Activated CD4-positive, alpha-beta memory T cell treated with anti-CD3 and anti-CD28 coated beads, Interleukin-2, amount 10 ng/mL, durations not matched to agents 7 days and 5 days (primary cell): Measurements from ENCODE around the gene GPSM3. TPM values are rescaled to one million over a fixed set of nuclear protein-coding genes. Genes with fewer than 3 reads are reported as not detected.
"Not testable (repeated sequence)": the region's sequence is repeated elsewhere in the genome, so short reads cannot be mapped to it uniquely, and the experiment has no call there.

Experiments used
- CTCF ChIA-PET: fragments of 350-600 bp; sonication (Branson Sonifier 250); formaldehyde crosslinking; loops from one replicate; lab custom pipeline; 2021; ENCODE audit warnings: antibody characterized with exemption, inconsistent platforms; lab: Charles Lee
- POLR2A ChIA-PET: fragments of 350-600 bp; sonication (Branson Sonifier 250); formaldehyde crosslinking; loops from one replicate; lab custom pipeline; 2021; ENCODE audit warnings: antibody characterized with exemption; lab: Charles Lee
- DNase-seq: peaks from one replicate; pipeline ENCODE4 v3.0.0-alpha.2; 2020
- H3K27ac Mint-ChIP-seq: one replicate; pipeline ENCODE4 v1.8.0; 2021; ENCODE audit warnings: mild to moderate bottlenecking, mixed read lengths
- H3K27me3 Mint-ChIP-seq: one replicate; pipeline ENCODE4 v1.8.0; 2021; ENCODE audit warnings: mixed read lengths
- H3K36me3 Mint-ChIP-seq: one replicate; pipeline ENCODE4 v1.8.0; 2021; ENCODE audit warnings: low read depth, mixed read lengths
- H3K4me1 Mint-ChIP-seq: one replicate; pipeline ENCODE4 v1.8.0; 2021; ENCODE audit warnings: mixed read lengths
- H3K4me3 Mint-ChIP-seq: one replicate; pipeline ENCODE4 v1.8.0; 2021; ENCODE audit warnings: mild to moderate bottlenecking, mixed read lengths
- H3K9me3 Mint-ChIP-seq: one replicate; pipeline ENCODE4 v1.8.0; 2021; ENCODE audit warnings: mixed read lengths
- total RNA-seq, 2 experiments: library from RNA; stranded (reverse); gene quantifications; one replicate each; pipeline ENCODE4 v1.2.3, GENCODE V29; 2021

The GPSM3 gene
- total RNA-seq, 2 experiments from 2014 or later = 287 to 289 TPM

DNA sequence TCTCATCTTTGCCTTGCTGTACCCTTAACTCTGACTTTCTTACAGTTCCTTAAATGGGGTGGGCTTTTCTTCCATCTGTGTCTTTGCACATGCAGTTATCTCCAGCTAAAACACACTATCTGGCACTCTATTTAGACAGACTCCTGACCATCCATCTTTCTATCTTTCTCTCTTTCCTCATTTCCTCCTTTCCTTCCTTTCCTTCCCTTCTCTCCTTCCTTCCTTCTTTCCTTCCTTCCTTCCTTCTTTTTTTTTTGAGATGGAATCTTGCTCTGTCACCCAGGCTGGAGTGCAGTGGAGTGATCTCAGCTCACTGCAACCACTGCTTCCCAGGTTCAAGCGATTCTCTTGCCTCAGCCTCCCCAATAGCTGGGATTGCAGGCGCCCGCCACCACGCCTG lies 23.2 kb upstream of the GPSM3 start:
- ChIA-PET CTCF (no interaction called here), POLR2A (no interaction called here)
- no peaks in the 10 kb centered on the region for H3K4me1 Mint-ChIP-seq
- peaks cover 4% of the 10 kb centered on the region for H3K27me3 Mint-ChIP-seq
- H3K9me3 Mint-ChIP-seq = no peaks in the 10 kb centered on the region
- no peak overlapping the region for H3K4me3 Mint-ChIP-seq
- no peaks in the 10 kb centered on the region for H3K36me3 Mint-ChIP-seq
- DNase-seq = no peak
- no peak overlapping the region for H3K27ac Mint-ChIP-seq

DNA sequence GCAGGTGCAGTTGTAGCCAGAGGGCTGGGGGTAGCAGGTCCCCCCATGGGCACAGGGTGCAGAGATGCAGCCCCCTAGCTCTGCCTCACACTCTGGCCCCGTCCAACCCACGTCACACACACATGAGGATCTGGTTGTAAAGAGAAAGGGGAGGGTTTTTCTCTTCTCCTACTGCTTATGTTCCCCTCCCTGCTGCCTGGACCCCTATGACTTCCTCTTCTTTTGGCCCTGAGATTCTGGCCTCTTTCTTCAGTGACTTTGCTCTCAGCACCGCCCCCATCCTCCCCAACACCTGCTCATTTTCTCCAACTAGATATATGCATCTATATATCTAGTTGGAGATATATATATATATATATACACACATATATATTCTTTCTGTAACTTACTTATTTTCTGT lies 21.7 kb upstream of the GPSM3 start:
- Mint-ChIP-seq H3K27ac (no peak overlapping the region), H3K4me1 (no peaks in the 10 kb centered on the region), H3K4me3 (no peak overlapping the region), H3K9me3 (no peaks in the 10 kb centered on the region), H3K36me3 (no peaks in the 10 kb centered on the region), H3K27me3 (peaks cover 4% of the 10 kb centered on the region)
- ChIA-PET CTCF (no interaction called here), POLR2A (no interaction called here)
- DNase-seq = no peak

DNA sequence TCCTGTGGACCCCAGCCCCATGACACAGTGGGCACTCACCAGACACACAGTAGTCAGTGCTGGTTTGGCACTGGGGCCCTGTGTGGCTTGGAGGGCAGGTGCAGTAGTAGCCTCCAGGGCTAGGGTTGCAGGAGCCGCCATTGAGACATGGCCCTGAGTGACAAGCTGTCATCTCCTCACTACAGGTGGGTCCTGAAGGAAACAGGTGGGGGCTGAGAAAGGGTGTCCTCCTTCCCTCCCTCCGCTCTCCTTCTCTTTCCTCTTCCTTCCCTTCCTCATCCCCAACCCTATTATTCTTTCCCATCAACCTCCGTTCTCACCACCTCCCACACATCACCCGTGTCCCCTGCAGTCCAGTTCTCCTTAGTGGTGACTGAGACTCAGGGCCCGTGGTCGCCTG lies 21.2 kb upstream of the GPSM3 start:
- no peaks in the 10 kb centered on the region for H3K4me1 Mint-ChIP-seq
- CTCF ChIA-PET = no interaction called here
- no peaks in the 10 kb centered on the region for H3K9me3 Mint-ChIP-seq
- H3K4me3 Mint-ChIP-seq = no peak overlapping the region
- POLR2A ChIA-PET = no interaction called here
- no peak overlapping the region for H3K27ac Mint-ChIP-seq
- no peak for DNase-seq
- no peaks in the 10 kb centered on the region for H3K36me3 Mint-ChIP-seq
- H3K27me3 Mint-ChIP-seq = peaks cover 7% of the 10 kb centered on the region

DNA sequence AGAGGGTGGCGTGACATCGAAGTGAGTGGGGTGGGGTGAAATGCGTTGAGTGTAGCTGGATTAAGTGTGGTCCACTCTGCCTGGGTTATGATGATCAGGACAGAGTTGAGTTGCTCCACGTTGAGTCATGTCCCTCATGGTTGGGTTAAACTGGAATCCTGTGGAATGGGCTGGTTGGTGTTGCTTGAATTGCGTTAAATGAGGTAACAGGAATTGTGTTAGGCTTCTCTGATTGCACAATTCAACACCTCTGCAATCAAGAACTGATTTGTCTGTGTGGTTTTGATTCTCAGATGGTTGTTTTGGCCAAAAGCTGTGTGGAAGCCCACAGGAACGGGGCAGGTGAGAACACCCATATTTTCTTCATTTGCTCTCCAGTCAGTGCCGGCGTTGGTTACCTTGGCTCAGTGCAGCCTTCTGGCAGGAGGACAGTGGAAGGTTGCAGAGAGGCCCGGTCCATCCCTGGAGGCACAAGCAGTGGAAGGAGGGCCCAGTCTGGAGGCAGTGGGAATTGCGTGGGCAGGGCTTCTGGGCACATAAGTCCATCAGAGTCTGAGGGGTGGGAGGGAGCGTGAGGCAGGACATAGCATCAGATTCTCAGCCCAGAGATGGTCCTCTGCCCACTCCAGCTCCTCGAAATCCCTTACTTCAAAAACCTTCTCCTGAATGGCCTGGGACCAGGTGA lies 19.8 kb upstream of the GPSM3 start:
- Mint-ChIP-seq H3K4me3 (no peak overlapping the region), H3K27ac (no peak overlapping the region), H3K27me3 (peaks cover 5% of the 10 kb centered on the region), H3K36me3 (no peaks in the 10 kb centered on the region), H3K9me3 (no peaks in the 10 kb centered on the region), H3K4me1 (no peaks in the 10 kb centered on the region)
- DNase-seq = no peak
- ChIA-PET POLR2A (no interaction called here), CTCF (no interaction called here)

DNA sequence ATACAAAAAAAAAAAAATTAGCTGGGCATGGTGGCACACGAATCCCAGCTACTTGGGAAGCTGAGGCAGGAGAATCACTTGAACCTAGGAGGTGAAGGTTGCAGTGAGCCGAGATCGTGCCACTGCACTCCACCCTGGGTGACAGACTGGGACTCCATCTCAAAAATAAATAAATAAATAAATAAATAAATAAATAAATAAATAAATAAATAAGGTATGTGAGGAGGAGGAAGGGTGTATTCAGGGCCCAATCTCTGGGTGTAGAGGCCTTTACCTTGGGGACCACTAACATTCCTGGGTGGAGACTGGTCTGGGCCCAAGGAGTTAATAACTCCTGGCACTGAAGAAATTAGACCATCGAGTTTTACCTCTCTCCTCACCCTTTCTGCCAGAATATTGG lies 19.0 kb upstream of the GPSM3 start:
- H3K4me1 Mint-ChIP-seq, H3K36me3 Mint-ChIP-seq, H3K27ac Mint-ChIP-seq, DNase-seq, H3K4me3 Mint-ChIP-seq, H3K27me3 Mint-ChIP-seq, H3K9me3 Mint-ChIP-seq, POLR2A ChIA-PET: not testable (repeated sequence)
- CTCF ChIA-PET = interaction anchor here (0.9 kb wide), 1 partner anchor 1724 kb away, joined by 3 read pairs; no protein-coding TSS in a partner anchor

DNA sequence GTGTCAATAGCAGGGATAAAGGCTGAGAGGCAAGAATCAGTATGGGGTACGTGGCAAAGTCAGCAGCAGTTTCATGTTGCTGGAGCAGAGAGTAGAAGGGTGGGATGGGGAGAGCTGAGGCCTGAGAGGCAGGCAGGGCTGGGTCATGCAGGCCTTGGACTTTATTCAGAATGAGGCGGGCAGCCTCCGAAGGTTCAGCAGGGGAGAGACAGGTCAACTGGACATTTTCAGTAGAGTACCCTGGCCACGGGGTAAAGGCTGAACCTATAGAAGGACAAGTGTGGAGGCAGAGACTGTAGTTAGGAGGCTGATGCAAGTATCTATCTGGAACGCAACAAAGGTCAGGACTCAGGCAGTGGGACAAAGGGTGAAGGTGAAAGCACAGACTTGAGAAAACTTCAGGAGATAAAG lies 17.8 kb upstream of the GPSM3 start:
- CTCF ChIA-PET = no interaction called here
- DNase-seq = no peak
- H3K36me3 Mint-ChIP-seq = no peaks in the 10 kb centered on the region
- POLR2A ChIA-PET = no interaction called here
- no peaks in the 10 kb centered on the region for H3K9me3 Mint-ChIP-seq
- H3K27ac Mint-ChIP-seq = no peak overlapping the region
- H3K4me3 Mint-ChIP-seq = no peak overlapping the region
- H3K27me3 Mint-ChIP-seq = peaks cover 5% of the 10 kb centered on the region
- H3K4me1 Mint-ChIP-seq = no peaks in the 10 kb centered on the region

DNA sequence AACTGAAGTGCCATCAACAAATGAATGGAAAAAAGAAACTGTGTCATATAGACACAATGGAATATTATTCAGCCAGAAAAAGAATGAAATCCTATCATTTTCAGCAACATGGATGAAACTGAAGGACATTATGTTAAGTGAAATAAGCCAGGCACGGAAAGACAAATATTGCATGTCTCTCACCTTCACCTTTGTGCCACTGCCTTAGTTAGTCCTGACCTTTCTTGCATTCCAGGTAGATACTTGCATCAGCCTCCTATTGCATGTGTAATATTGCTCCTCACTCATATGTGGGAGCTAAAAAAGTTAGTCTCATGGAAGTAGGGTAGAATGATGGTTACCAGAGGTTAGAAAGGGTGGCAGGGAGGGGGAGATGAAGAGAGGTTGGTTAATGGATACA lies 16.6 kb upstream of the GPSM3 start:
- no peaks in the 10 kb centered on the region for H3K9me3 Mint-ChIP-seq
- H3K27ac Mint-ChIP-seq = no peak overlapping the region
- H3K36me3 Mint-ChIP-seq = no peaks in the 10 kb centered on the region
- no peaks in the 10 kb centered on the region for H3K4me1 Mint-ChIP-seq
- ChIA-PET POLR2A (no interaction called here), CTCF (no interaction called here)
- H3K27me3 Mint-ChIP-seq = peaks cover 13% of the 10 kb centered on the region
- no peak overlapping the region for H3K4me3 Mint-ChIP-seq
- DNase-seq = no peak

DNA sequence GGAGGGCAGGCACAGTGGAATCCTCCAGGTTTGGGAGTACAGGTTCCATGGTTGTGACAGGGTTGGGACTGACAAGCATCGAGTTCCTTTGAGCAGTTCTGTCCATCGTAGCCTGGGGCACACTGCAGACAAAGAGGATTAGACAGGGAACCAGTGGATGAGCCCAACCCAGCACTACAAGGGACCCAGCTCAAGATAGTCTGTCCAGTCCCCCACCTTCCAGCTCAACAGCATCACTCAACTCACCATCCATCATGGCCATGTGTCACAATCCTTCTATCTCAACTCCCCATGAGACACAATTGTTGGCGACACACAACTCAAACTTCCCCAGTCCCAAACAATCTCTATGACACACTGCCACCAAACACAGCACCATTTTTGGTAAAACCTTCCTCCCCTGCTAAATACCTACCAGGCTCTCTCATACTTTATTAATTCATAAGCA lies 11.8 kb upstream of the GPSM3 start:
- Mint-ChIP-seq H3K9me3 (no peaks in the 10 kb centered on the region), H3K27ac (no peak overlapping the region), H3K4me1 (no peaks in the 10 kb centered on the region), H3K27me3 (peaks cover 15% of the 10 kb centered on the region), H3K36me3 (no peaks in the 10 kb centered on the region), H3K4me3 (no peak overlapping the region)
- ChIA-PET CTCF (no interaction called here), POLR2A (interaction anchor here (1.5 kb wide), 1 partner anchor 9 kb away, joined by 6 read pairs; no protein-coding TSS in a partner anchor)
- no peak for DNase-seq

DNA sequence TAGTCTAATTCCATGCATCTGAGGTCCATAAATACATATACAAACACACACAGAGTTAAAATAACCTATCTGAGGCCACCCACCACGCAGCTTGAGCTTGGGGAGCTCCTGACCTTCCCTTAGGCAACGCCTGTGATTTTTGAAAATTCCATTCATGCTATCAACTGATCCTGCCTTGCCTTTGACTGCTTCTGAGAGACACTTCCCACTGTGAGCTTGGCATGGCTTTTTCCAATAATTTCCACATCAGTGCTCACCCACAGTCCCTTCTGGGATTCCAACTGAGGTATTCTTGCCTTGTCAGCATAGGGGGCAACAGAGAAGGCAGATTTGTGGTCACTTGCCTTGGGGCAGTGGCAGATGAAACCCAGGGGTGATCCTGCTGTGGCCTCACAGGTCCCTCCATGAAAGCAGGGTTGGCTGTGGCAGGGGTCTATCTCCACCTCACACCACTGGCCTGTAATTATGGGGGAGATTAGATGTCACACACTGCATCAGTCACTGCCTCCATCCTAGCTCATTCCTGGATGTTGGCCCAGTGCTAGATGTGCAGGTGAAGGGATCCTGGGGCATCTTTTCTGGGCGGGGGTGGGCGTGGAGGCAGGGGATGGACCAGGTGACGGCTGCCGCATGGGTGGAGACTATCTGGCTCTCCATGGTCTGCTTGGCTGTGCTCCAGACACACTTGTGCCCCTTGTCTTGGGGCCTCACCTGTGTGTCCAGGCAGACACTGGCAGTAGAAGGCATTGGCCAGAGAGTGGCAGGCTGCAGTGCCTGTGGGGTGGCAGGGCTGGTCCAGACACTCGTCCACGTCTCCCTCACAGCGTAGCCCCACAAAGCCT lies 11.2 kb upstream of the GPSM3 start:
- no peaks in the 10 kb centered on the region for H3K4me1 Mint-ChIP-seq
- POLR2A ChIA-PET = interaction anchor here (1.5 kb wide), 1 partner anchor 8 kb away, joined by 6 read pairs; no protein-coding TSS in a partner anchor
- CTCF ChIA-PET = no interaction called here
- H3K36me3 Mint-ChIP-seq = no peaks in the 10 kb centered on the region
- H3K4me3 Mint-ChIP-seq = no peak overlapping the region
- no peak overlapping the region for H3K27ac Mint-ChIP-seq
- no peaks in the 10 kb centered on the region for H3K9me3 Mint-ChIP-seq
- peaks cover 12% of the 10 kb centered on the region for H3K27me3 Mint-ChIP-seq
- no peak for DNase-seq

DNA sequence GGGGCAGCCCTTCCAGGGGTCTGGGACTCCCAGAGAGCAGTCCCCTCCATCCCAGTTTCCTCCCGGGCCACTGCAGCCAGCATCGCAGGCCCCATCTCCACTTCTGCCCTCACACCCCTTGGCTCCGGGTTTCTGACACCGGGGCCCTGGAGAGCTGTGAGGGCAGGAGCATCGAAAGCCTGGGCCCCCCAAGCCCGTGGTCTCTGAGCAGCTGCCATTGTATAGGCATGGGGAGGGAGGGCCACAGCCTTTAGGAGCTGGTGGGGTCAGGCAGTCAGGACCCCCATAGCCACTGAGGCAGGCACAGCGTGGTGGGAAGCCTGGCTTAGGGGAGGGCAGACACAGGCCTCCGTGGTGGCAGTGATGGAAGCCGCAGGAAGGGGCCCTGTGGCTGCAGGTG lies 9.7 kb upstream of the GPSM3 start:
- ChIA-PET POLR2A (no interaction called here), CTCF (no interaction called here)
- Mint-ChIP-seq H3K9me3 (no peaks in the 10 kb centered on the region), H3K27ac (no peak overlapping the region), H3K4me1 (no peaks in the 10 kb centered on the region), H3K36me3 (no peaks in the 10 kb centered on the region), H3K4me3 (no peak overlapping the region), H3K27me3 (peaks cover 10% of the 10 kb centered on the region)
- no peak for DNase-seq

DNA sequence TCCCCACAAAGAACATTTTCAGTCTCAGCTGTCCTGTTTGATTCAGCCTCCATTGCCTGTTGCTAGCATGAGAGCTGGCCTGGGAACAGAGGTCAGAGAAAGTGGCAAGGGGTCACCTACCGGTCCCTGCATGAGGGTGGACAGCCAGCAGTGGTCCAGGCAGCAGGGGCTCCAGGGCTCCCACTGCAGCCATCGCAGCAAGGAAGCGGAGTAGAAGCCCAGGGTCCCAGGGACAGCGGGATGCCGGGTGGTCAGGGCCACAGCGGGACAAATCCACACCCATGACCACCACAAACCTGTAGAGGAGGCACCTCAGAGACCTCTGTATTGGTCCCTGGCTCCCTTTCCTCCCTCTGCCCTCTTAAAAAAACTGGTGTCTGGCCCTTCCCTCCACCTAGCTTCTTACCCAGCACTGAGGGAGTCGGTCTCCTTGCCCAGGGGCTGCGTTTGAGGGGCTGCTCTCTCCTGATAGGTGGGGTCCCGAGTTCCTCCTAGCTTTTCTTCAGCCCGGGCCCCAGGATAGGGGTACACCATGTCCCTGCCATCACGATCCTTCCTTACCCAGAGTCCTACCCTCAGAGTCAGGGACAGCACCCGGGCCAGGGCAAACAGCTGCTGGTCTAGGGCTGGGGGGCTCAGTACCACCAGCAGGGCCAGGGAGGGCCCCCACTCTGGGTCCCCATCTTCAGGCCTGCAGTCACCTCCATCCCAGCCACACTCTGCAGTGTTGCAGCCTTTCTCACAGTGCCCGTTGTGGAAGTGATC lies 8.4 kb upstream of the GPSM3 start:
- Mint-ChIP-seq H3K36me3 (no peaks in the 10 kb centered on the region), H3K4me1 (peaks cover 6% of the 10 kb centered on the region), H3K27me3 (peaks cover 10% of the 10 kb centered on the region), H3K27ac (no peak overlapping the region), H3K9me3 (no peaks in the 10 kb centered on the region), H3K4me3 (no peak overlapping the region)
- no peak for DNase-seq
- ChIA-PET POLR2A (interaction anchor here (0.7 kb wide), 1 partner anchor 241 kb away, joined by 3 read pairs; no protein-coding TSS in a partner anchor), CTCF (no interaction called here)

DNA sequence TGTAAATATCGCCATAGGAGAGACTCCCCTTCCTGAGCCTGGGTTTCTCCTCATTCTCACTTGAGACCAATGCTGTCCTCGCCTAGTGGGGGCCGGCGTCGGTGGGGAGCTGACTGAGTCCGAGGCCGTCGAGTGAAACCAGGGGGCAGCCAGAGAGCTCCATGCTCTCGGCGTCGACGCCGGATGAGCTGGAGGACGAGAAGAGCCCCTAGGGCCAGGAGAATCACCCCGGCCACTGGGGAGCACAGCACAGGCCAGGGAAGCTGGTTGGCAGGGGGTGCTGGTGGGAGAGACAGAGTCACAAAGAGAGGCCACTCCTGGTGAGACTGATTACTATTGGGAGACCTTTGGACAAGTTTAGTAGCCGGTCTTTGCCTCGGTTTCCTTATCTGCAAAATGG lies 6.4 kb upstream of the GPSM3 start:
- CTCF ChIA-PET = no interaction called here
- DNase-seq = no peak
- Mint-ChIP-seq H3K4me1 (peaks cover 22% of the 10 kb centered on the region), H3K9me3 (no peaks in the 10 kb centered on the region), H3K4me3 (no peak overlapping the region), H3K27me3 (peaks cover 2% of the 10 kb centered on the region), H3K36me3 (no peaks in the 10 kb centered on the region), H3K27ac (no peak overlapping the region)
- POLR2A ChIA-PET = no interaction called here

DNA sequence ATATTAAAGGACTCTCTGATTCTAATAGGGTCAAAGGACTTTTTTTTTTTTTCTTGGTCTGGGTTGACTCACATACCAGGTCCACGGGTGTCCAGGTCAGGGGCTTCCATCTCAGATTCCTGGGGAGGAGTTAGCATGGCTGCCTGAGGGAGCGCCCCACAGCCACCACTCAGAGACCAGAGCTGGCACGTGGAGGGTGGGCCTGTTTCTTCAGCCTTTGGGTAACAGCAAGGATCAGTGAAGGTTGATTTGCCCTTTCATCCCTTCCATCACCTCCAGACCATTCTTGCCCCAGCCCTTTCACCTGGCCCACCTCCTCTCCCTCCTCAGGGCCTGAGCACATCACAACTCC lies 5.9 kb upstream of the GPSM3 start:
- Mint-ChIP-seq H3K36me3 (no peaks in the 10 kb centered on the region), H3K27me3 (peaks cover 2% of the 10 kb centered on the region), H3K4me3 (no peak overlapping the region), H3K4me1 (peaks cover 27% of the 10 kb centered on the region), H3K9me3 (no peaks in the 10 kb centered on the region), H3K27ac (no peak overlapping the region)
- CTCF ChIA-PET = no interaction called here
- DNase-seq = no peak
- POLR2A ChIA-PET = no interaction called here
